ENCODE measurements around the gene FUT7.
"Not testable (repeated sequence)": the region's sequence is repeated elsewhere in the genome, so short reads cannot be mapped to it uniquely, and the experiment has no call there.

Gene FUT7

GRCh38 chr9:137049544-137050449 is 17.9 kb upstream of the FUT7 start:
- no peak for DNase-seq

GRCh38 chr9:137048655-137049543 is 17.0 kb upstream of the FUT7 start:
- DNase-seq, result no peak

GRCh38 chr9:137046088-137046787 is 14.3 kb upstream of the FUT7 start, which contains the start of gene NPDC1:
TSS of gene NPDC1 (minus strand) at chr9:137046177. CDS start at chr9:137045989, 188 bp downstream.
- DNase-seq, result peak; percentile 74

- DNase-seq, result peak; percentile 17
These were observed 13.6 kb upstream of the FUT7 start for GRCh38 chr9:137045294-137046087.

- DNase-seq, result peak; percentile 19
These were observed 12.8 kb upstream of the FUT7 start for GRCh38 chr9:137044502-137045177.

- peak; percentile 41 for DNase-seq
These were observed 12.1 kb upstream of the FUT7 start for GRCh38 chr9:137044037-137044436.

- DNase-seq, result no peak
These were observed 11.2 kb upstream of the FUT7 start for GRCh38 chr9:137042751-137043727.

- no peak for DNase-seq
These were observed 9.2 kb upstream of the FUT7 start for GRCh38 chr9:137041124-137041523.

GRCh38 chr9:137040568-137040967 is 8.7 kb upstream of the FUT7 start:
- DNase-seq, result no peak

- no peak for DNase-seq
These were observed 7.9 kb upstream of the FUT7 start for GRCh38 chr9:137039611-137040366.

- no peak for DNase-seq
These were observed 7.0 kb upstream of the FUT7 start for GRCh38 chr9:137038916-137039315.

GRCh38 chr9:137037483-137037882 is 5.6 kb upstream of the FUT7 start:
- no peak for DNase-seq

GRCh38 chr9:137037035-137037434 is 5.1 kb upstream of the FUT7 start:
- no peak for DNase-seq

- no peak for DNase-seq
These were observed 4.0 kb upstream of the FUT7 start for GRCh38 chr9:137035937-137036336.

GRCh38 chr9:137035507-137035834 is 3.6 kb upstream of the FUT7 start:
- DNase-seq, result no peak

- peak; percentile 70 for DNase-seq
These were observed 3.0 kb upstream of the FUT7 start for GRCh38 chr9:137034709-137035506.

- DNase-seq, result no peak
These were observed 2.3 kb upstream of the FUT7 start for GRCh38 chr9:137034039-137034708.

- DNase-seq, result not testable (repeated sequence)
These were observed 1.6 kb upstream of the FUT7 start for GRCh38 chr9:137033481-137033880.
